Measurements from ENCODE around the gene PRKAG2. TPM values are rescaled to one million over a fixed set of nuclear protein-coding genes. Genes with fewer than 3 reads are reported as not detected.
"Not testable (repeated sequence)": the region's sequence is repeated elsewhere in the genome, so short reads cannot be mapped to it uniquely, and the experiment has no call there.

PRKAG2 gene
- total RNA-seq, 4 donors from 2014 or later: 8.9 to 35.1 (median 13.6) TPM

GRCh38 chr7:151827620-151828019, 49.3 kb downstream of the PRKAG2 start:
- DNase-seq: no peak
- whole genome bisulfite sequencing, 2 donors: 83 to 95% methylated on average over 7 to 8 of the region's 8 CpGs

GRCh38 chr7:151826316-151826715, 50.6 kb downstream of the PRKAG2 start:
- H3K4me3 ChIP-seq; intact Hi-C loops (cut with DNase I); DNase-seq; H3K9me3 ChIP-seq; H3K36me3 ChIP-seq; H3K27me3 ChIP-seq: not testable (repeated sequence)
- H3K27ac ChIP-seq: peak overlapping the region in 2 of 4 donors; percentile 0 to 24
- peaks cover 6 to 57% (median 8%) of the 10 kb centered on the region in 3 donors for H3K4me1 ChIP-seq
- WGBS, 2 donors: 62 to 79% methylated on average over 6 of the region's 6 CpGs

More at GRCh38 chr7:151827620-151828019, 49.3 kb downstream of the PRKAG2 start:
- no peaks in the 10 kb centered on the region for H3K9me3 ChIP-seq
- intact Hi-C loops (cut with DNase I): no loop called here
- H3K27ac ChIP-seq: no peak overlapping the region
- H3K4me1 ChIP-seq: peaks cover 4 to 44% (median 5%) of the 10 kb centered on the region in 3 donors
- no peak for TF ChIP-seq CTCF (IDR thresholded peaks at IDR 0.05)
- TF ChIP-seq POLR2A (IDR thresholded peaks at IDR 0.05): no peak
- H3K27me3 ChIP-seq: no peaks in the 10 kb centered on the region
- H3K36me3 ChIP-seq: peaks cover 0 to 5% (median 0%) of the 10 kb centered on the region in 3 donors
- no peak overlapping the region for H3K4me3 ChIP-seq

GRCh38 chr7:151825721-151826120, 51.2 kb downstream of the PRKAG2 start:
- no peak overlapping the region for H3K4me3 ChIP-seq
- peak overlapping the region in 2 of 4 donors; percentile 0 to 24 for H3K27ac ChIP-seq
- peaks cover 8 to 63% (median 10%) of the 10 kb centered on the region in 3 donors for H3K4me1 ChIP-seq
- no peaks in the 10 kb centered on the region for H3K27me3 ChIP-seq
- 59 to 68% methylated on average over 5 of the region's 5 CpGs for WGBS, 2 donors
- TF ChIP-seq POLR2A (IDR thresholded peaks at IDR 0.05) (no peak), CTCF (IDR thresholded peaks at IDR 0.05) (no peak)
- intact Hi-C loops (cut with DNase I): no loop called here
- no peaks in the 10 kb centered on the region for H3K36me3 ChIP-seq
- H3K9me3 ChIP-seq: no peaks in the 10 kb centered on the region
- DNase-seq: no peak

GRCh38 chr7:151824373-151824933, 52.5 kb downstream of the PRKAG2 start:
- Histone ChIP-seq H3K9me3 (no peaks in the 10 kb centered on the region), H3K27me3 (no peaks in the 10 kb centered on the region), H3K36me3 (no peaks in the 10 kb centered on the region), H3K4me3 (no peak overlapping the region), H3K27ac (peak overlapping the region in 3 of 4 donors; percentile 34 to 59 (median 53)), H3K4me1 (peaks cover 17 to 76% (median 18%) of the 10 kb centered on the region in 3 donors)
- no peak for DNase-seq
- TF ChIP-seq POLR2A (IDR thresholded peaks at IDR 0.05): no peak
- WGBS, 2 donors: 77 to 82% methylated on average over 14 of the region's 14 CpGs
- intact Hi-C loops (cut with DNase I): no loop called here

- WGBS, 2 donors: 46 to 51% methylated on average over 7 of the region's 8 CpGs
- H3K9me3 ChIP-seq: no peaks in the 10 kb centered on the region
- H3K27me3 ChIP-seq: no peaks in the 10 kb centered on the region
- DNase-seq: no peak
- H3K36me3 ChIP-seq: no peaks in the 10 kb centered on the region
- H3K4me1 ChIP-seq: peaks cover 23 to 83% (median 24%) of the 10 kb centered on the region in 3 donors
- no peak overlapping the region for H3K4me3 ChIP-seq
- H3K27ac ChIP-seq: peak overlapping the region; percentile 16 to 59 (median 50)
- TF ChIP-seq CTCF (IDR thresholded peaks at IDR 0.05) (no peak), POLR2A (IDR thresholded peaks at IDR 0.05) (no peak)
- intact Hi-C loops (cut with DNase I): no loop called here
Measured at GRCh38 chr7:151823566-151824372, 53.1 kb downstream of the PRKAG2 start.

GRCh38 chr7:151822541-151823181, 54.3 kb downstream of the PRKAG2 start:
- no peaks in the 10 kb centered on the region for H3K36me3 ChIP-seq
- intact Hi-C loops (cut with DNase I): no loop called here
- no peak for TF ChIP-seq CTCF (IDR thresholded peaks at IDR 0.05)
- no peak for TF ChIP-seq POLR2A (IDR thresholded peaks at IDR 0.05)
- peaks cover 26 to 94% (median 30%) of the 10 kb centered on the region in 3 donors for H3K4me1 ChIP-seq
- no peaks in the 10 kb centered on the region for H3K27me3 ChIP-seq
- WGBS, 2 donors: 64 to 86% methylated on average over 11 of the region's 17 CpGs
- no peak overlapping the region for H3K4me3 ChIP-seq
- H3K9me3 ChIP-seq: no peaks in the 10 kb centered on the region
- H3K27ac ChIP-seq: peak overlapping the region in 3 of 4 donors; percentile 55 to 61 (median 59)
- no peak for DNase-seq
